HEK293T (cell line): ENCODE data around the gene ZNF595.
"Not testable (repeated sequence)": the region's sequence is repeated elsewhere in the genome, so short reads cannot be mapped to it uniquely, and the experiment has no call there.

Experiments used
- BHLHE40 ChIP-seq: fragments of 450-650 bp; IDR thresholded peaks from 2 replicates; pipeline ENCODE4 v1.6.1; 2016; ENCODE audit warnings: mild to moderate bottlenecking, moderate library complexity, borderline replicate concordance
- FOXM1 ChIP-seq: fragments of 450-650 bp; IDR thresholded peaks from 2 replicates; pipeline ENCODE4 v1.6.1; 2017; ENCODE audit warnings: mild to moderate bottlenecking, borderline replicate concordance
- HDGF ChIP-seq: fragments of 450-650 bp; IDR thresholded peaks from 2 replicates; pipeline ENCODE4 v1.6.1; 2017; ENCODE audit warnings: antibody characterized with exemption, borderline replicate concordance
- TF ChIP-seq, protein P1 (sequence below): fragments of 450-650 bp; IDR thresholded peaks from 2 replicates; pipeline ENCODE4 v1.6.1; 2016

DNA sequence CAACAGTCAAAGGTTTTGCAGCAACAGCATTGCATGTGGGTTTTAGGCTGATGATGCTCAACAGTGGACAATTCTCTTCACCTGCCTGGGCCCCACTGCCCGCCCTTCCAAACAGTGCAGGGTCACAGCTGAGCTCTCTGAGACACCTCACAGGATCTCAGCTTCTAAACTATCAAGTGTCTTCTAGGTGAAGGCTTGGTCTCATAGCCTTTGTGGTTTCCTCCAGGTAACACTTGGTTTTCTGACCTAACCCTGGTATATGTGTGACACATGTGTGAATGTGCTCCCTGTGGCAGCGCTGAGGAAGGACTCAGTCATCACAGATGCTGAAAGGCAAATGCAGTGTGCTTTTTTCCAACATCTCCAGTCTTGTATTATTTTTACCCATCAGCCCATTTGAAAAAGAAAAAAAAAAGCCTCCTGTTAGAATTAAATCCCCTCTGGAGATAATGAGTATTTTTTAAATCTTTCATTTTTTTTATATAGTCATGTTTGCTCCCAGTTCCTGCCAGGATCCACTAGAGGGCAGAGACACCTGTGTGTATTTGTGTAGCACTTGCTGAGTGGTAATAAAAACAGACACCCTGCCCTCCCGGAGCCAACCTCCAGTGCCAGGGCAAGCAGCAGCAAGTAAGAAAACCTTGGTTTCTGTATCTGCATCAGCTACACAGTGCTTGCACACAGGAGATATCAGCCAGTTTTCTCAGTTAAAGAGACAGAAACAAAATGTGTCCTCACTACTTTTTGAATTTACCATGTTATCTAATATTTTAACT is 24.2 kb upstream of the ZNF595 start:
- TF ChIP-seq FOXM1, HDGF, BHLHE40: not testable (repeated sequence)
- TF ChIP-seq, protein P1, sequence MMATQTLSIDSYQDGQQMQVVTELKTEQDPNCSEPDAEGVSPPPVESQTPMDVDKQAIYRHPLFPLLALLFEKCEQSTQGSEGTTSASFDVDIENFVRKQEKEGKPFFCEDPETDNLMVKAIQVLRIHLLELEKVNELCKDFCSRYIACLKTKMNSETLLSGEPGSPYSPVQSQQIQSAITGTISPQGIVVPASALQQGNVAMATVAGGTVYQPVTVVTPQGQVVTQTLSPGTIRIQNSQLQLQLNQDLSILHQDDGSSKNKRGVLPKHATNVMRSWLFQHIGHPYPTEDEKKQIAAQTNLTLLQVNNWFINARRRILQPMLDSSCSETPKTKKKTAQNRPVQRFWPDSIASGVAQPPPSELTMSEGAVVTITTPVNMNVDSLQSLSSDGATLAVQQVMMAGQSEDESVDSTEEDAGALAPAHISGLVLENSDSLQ, result not testable (repeated sequence)
